K562 (cell line): ENCODE results near the gene FIS1. TPM values are rescaled to one million over a fixed set of nuclear protein-coding genes. Genes with fewer than 3 reads are reported as not detected.

ENCODE experiments used
- CC2D1A ChIP-seq: fragments of 450-650 bp; IDR thresholded peaks from 2 replicates; pipeline ENCODE4 v1.6.1; 2017; ENCODE audit warnings: mild to moderate bottlenecking
- CEBPG ChIP-seq, 3 experiments: fragments of 200-800 bp in 1 of 3; sonication (Bioruptor generic) in 1 of 3; sonication (generic) in 1 of 3; formaldehyde crosslinking in 1 of 3; IDR thresholded peaks in 2 of 3; conservative IDR thresholded peaks in 1 of 3; 2 replicates each; pipeline versions ENCODE4 v1.6.1 to v1.8.0; 2016 to 2022; ENCODE audit warnings: missing compliant biosample characterization in 2 of 3, missing genetic modification characterization in 2 of 3, mild to moderate bottlenecking in 1 of 3, missing genetic modification reagents in 1 of 3
- EWSR1 ChIP-seq: fragments of 450-650 bp; IDR thresholded peaks from 2 replicates; pipeline ENCODE4 v1.6.1; 2018; ENCODE audit warnings: borderline replicate concordance, mild to moderate bottlenecking, low read depth, moderate library complexity; ENCODE audit not compliant: partially characterized antibody
- LCOR ChIP-seq: sonication (generic); formaldehyde crosslinking; IDR thresholded peaks from 2 replicates; pipeline ENCODE4 v1.8.0; 2022; ENCODE audit warnings: mild to moderate bottlenecking, missing genetic modification reagents
- NFE2 ChIP-seq: IDR thresholded peaks from 2 replicates; pipeline ENCODE4 v1.6.1; 2014; ENCODE audit warnings: antibody characterized with exemption, low read depth
- NFIC ChIP-seq: fragments of 450-650 bp; IDR thresholded peaks from 2 replicates; pipeline ENCODE4 v1.6.1; 2017; ENCODE audit warnings: mild to moderate bottlenecking, inconsistent platforms
- SMARCE1 ChIP-seq: fragments of 450-650 bp; IDR thresholded peaks from 2 replicates; pipeline ENCODE4 v1.7.1; 2016; ENCODE audit warnings: mild to moderate bottlenecking
- TAF1 ChIP-seq: IDR thresholded peaks from 2 replicates; pipeline ENCODE4 v1.6.1; 2011; ENCODE audit warnings: mild to moderate bottlenecking, low read length, moderate library complexity; ENCODE audit not compliant: insufficient read depth, control insufficient read depth, severe bottlenecking; ENCODE audit errors: extremely low read depth
- XRCC3 ChIP-seq: fragments of 450-650 bp; IDR thresholded peaks from 2 replicates; pipeline ENCODE4 v1.6.1; 2017; ENCODE audit warnings: mild to moderate bottlenecking, moderate library complexity
- ZNF174 ChIP-seq: fragments of 250-450 bp; sonication (Bioruptor Pico); IDR thresholded peaks from 2 replicates; pipeline ENCODE4 v1.4.0; 2020; ENCODE audit warnings: mild to moderate bottlenecking
- ZNF274 ChIP-seq: IDR thresholded peaks from 2 replicates; pipeline ENCODE4 v1.6.1; 2011; ENCODE audit warnings: low read depth, mild to moderate bottlenecking, low read length, moderate library complexity, borderline replicate concordance
- polyA plus RNA-seq, 8 experiments: library from polyadenylated mRNA; depleted of rRNA in 4 of 8; stranded (reverse) in 5 of 8; unstranded in 3 of 8; fragments of >200 nt; fragmentation: Nextera tagmentation in 2 of 8; fragmentation: Illumina TruSeq in 1 of 8; extraction: Ambion mirVana in 2 of 8; extraction: Trizol in 1 of 8; gene quantifications; 2 replicates each; pipeline versions ENCODE4 v1.2.1 to v1.2.3, GENCODE V29; 2011 to 2014; ENCODE audit warnings: inconsistent platforms in 1 of 8, missing spikeins in 1 of 8
- total RNA-seq, 7 experiments: library from RNA; depleted of rRNA in 6 of 7; stranded (reverse); fragments of >200 nt in 6 of 7; fragmentation: Illumina TruSeq in 2 of 7; extraction: Trizol in 2 of 7; gene quantifications; 2 replicates each; pipeline versions ENCODE4 v1.2.1 to v1.2.3, GENCODE V29; 2011 to 2021; ENCODE audit warnings: low replicate concordance in 1 of 7
- TF ChIP-seq, protein P1 (sequence below): fragments of 250-450 bp; sonication (Bioruptor Pico); IDR thresholded peaks from 2 replicates; pipeline ENCODE4 v1.4.0; 2020; ENCODE audit warnings: mild to moderate bottlenecking, moderate library complexity
- TF ChIP-seq, protein P2 (sequence below): fragments of 450-650 bp; conservative IDR thresholded peaks from 2 replicates; pipeline ENCODE4 v1.6.1; 2016; ENCODE audit warnings: missing genetic modification characterization, low read depth, mild to moderate bottlenecking, control low read depth, missing compliant biosample characterization
- TF ChIP-seq, protein P3 (sequence below): fragments of 250-450 bp; sonication (Bioruptor Pico); IDR thresholded peaks from 2 replicates; pipeline ENCODE4 v1.4.0; 2020

Gene FIS1
- total and polyA plus RNA-seq, 9 of the 15 experiments (the other 6 are each of a cell fraction or from before 2014, with no cell fraction given) = 86.0 to 257 (median 144) TPM

DNA sequence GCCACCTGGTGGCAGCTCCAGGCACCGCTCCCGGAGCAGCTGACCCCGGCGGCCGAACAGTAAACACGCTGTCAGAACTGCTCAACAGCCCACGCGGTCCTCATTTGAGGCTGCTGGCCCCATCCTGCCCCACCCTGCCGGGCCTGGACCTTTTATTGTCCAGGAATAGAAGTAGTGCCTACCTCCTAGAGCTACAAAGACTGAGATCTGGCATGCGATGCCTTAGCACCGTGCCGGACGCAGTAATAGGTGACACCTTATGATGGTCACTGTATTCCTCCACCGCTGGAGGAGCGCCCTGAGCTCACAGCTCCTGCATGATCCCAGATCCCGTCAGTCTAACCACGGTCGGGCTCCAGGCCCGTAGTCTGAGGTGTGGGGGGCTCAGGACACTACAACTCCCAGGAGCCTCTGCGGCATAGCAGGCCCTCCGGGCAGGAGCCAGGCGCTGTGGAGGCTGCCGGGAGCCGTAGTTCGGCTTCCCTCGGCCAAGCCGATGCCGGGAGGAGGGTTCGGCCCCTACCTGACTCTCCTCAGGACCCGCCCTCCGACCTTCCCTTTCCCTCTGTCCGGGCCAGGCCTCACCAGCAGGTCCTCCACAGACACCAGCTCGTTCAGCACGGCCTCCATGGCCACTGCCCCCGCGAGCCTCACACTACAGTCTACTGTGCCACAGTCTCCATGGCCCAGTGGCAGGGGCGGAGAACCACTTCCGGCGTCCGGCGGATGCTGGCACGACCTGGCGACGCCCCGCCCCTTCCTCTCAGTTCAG is at the start of gene FIS1 (continued):
- TF ChIP-seq, protein P1, sequence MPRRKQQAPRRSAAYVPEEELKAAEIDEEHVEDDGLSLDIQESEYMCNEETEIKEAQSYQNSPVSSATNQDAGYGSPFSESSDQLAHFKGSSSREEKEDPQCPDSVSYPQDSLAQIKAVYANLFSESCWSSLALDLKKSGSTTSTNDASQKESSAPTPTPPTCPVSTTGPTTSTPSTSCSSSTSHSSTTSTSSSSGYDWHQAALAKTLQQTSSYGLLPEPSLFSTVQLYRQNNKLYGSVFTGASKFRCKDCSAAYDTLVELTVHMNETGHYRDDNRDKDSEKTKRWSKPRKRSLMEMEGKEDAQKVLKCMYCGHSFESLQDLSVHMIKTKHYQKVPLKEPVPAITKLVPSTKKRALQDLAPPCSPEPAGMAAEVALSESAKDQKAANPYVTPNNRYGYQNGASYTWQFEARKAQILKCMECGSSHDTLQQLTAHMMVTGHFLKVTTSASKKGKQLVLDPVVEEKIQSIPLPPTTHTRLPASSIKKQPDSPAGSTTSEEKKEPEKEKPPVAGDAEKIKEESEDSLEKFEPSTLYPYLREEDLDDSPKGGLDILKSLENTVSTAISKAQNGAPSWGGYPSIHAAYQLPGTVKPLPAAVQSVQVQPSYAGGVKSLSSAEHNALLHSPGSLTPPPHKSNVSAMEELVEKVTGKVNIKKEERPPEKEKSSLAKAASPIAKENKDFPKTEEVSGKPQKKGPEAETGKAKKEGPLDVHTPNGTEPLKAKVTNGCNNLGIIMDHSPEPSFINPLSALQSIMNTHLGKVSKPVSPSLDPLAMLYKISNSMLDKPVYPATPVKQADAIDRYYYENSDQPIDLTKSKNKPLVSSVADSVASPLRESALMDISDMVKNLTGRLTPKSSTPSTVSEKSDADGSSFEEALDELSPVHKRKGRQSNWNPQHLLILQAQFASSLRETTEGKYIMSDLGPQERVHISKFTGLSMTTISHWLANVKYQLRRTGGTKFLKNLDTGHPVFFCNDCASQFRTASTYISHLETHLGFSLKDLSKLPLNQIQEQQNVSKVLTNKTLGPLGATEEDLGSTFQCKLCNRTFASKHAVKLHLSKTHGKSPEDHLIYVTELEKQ (CRISPR knock-in tag) = no peak
- TF ChIP-seq, protein P2, sequence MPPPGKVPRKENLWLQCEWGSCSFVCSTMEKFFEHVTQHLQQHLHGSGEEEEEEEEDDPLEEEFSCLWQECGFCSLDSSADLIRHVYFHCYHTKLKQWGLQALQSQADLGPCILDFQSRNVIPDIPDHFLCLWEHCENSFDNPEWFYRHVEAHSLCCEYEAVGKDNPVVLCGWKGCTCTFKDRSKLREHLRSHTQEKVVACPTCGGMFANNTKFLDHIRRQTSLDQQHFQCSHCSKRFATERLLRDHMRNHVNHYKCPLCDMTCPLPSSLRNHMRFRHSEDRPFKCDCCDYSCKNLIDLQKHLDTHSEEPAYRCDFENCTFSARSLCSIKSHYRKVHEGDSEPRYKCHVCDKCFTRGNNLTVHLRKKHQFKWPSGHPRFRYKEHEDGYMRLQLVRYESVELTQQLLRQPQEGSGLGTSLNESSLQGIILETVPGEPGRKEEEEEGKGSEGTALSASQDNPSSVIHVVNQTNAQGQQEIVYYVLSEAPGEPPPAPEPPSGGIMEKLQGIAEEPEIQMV = peak; percentile 86
- TF ChIP-seq ZNF274 (no peak), XRCC3 (no peak), EWSR1 (no peak), LCOR (CRISPR knock-in tag) (no peak; the same call in 1 of the 2 replicates), CC2D1A (0 out of 2 replicates have a peak, but pooled peaks have one; percentile 30), SMARCE1 (0 out of 2 replicates have a peak, but pooled peaks have one; percentile 11), ZNF174 (no peak), NFIC (no peak), NFE2 (no peak), TAF1 (peak; percentile 81), CEBPG (CRISPR knock-in tag; IDR thresholded peaks at IDR 0.05) (peak; percentile 10; the same call in 1 of the 2 replicates), CEBPG (tag; conservative IDR thresholded peaks at IDR 0.05 in 1 of 2, IDR thresholded peaks at IDR 0.05 in 1 of 2) (no peak)
- TF ChIP-seq, protein P3, sequence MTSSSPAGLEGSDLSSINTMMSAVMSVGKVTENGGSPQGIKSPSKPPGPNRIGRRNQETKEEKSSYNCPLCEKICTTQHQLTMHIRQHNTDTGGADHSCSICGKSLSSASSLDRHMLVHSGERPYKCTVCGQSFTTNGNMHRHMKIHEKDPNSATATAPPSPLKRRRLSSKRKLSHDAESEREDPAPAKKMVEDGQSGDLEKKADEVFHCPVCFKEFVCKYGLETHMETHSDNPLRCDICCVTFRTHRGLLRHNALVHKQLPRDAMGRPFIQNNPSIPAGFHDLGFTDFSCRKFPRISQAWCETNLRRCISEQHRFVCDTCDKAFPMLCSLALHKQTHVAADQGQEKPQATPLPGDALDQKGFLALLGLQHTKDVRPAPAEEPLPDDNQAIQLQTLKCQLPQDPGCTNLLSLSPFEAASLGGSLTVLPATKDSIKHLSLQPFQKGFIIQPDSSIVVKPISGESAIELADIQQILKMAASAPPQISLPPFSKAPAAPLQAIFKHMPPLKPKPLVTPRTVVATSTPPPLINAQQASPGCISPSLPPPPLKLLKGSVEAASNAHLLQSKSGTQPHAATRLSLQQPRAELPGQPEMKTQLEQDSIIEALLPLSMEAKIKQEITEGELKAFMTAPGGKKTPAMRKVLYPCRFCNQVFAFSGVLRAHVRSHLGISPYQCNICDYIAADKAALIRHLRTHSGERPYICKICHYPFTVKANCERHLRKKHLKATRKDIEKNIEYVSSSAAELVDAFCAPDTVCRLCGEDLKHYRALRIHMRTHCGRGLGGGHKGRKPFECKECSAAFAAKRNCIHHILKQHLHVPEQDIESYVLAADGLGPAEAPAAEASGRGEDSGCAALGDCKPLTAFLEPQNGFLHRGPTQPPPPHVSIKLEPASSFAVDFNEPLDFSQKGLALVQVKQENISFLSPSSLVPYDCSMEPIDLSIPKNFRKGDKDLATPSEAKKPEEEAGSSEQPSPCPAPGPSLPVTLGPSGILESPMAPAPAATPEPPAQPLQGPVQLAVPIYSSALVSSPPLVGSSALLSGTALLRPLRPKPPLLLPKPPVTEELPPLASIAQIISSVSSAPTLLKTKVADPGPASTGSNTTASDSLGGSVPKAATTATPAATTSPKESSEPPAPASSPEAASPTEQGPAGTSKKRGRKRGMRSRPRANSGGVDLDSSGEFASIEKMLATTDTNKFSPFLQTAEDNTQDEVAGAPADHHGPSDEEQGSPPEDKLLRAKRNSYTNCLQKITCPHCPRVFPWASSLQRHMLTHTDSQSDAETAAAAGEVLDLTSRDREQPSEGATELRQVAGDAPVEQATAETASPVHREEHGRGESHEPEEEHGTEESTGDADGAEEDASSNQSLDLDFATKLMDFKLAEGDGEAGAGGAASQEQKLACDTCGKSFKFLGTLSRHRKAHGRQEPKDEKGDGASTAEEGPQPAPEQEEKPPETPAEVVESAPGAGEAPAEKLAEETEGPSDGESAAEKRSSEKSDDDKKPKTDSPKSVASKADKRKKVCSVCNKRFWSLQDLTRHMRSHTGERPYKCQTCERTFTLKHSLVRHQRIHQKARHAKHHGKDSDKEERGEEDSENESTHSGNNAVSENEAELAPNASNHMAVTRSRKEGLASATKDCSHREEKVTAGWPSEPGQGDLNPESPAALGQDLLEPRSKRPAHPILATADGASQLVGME (CRISPR knock-in tag) = 0 out of 2 replicates have a peak, but pooled peaks have one; percentile 23
